Measurements from ENCODE around the gene S1PR3. TPM values are rescaled to one million over a fixed set of nuclear protein-coding genes. Genes with fewer than 3 reads are reported as not detected.

The S1PR3 gene
- total RNA-seq, 5 donors from 2014 or later (not counting 1 experiment from before 2014, with no cell fraction given) = 0.07 to 0.23 (median 0.12) TPM

DNA sequence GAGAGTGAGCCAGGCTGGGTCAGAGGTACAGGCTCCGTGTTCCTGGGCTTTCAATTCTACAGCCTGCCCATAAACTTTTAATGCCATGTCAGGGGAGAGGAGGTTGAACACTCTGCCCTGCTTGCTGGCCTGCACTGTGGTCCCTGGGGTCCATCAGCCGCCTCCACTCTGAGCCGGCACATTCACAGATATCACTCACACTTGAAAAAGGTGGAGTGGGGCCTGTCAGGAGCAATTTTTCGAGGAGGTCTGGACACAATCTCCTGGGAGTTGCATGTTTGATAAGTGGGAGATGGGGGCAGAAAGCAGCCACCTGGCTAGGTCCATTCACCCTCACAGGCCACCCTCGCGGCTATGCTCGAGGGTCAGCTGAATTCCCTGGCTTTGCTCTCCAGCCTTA is 22.9 kb downstream of the S1PR3 start:
- 89% methylated on average over 3 of the region's 7 CpGs for WGBS (ENCODE audit: insufficient coverage)
- H3K4me3 ChIP-seq (ENCODE audit: control insufficient read depth in 1 of 2, extremely low read depth in 1 of 2, low read length in 1 of 2) = no peak overlapping the region
- no peak overlapping the region for H3K27ac ChIP-seq (ENCODE audit: low read length)
- Mint-ChIP-seq H3K4me1 (no peaks in the 10 kb centered on the region), H3K27me3 (peaks cover 13 to 20% of the 10 kb centered on the region in 2 donors), H3K36me3 (no peaks in the 10 kb centered on the region), H3K27ac (no peak overlapping the region), H3K4me3 (no peak overlapping the region), H3K9me3 (no peaks in the 10 kb centered on the region)
- POLR2A ChIA-PET = no interaction called here
- H3K4me1 ChIP-seq (ENCODE audit: control insufficient read depth in 1 of 2, extremely low read depth in 1 of 2, insufficient read depth in 2 of 2, low read length in 2 of 2) = no peaks in the 10 kb centered on the region
- no peak for DNase-seq
- no peaks in the 10 kb centered on the region for H3K9me3 ChIP-seq
- ATAC-seq (replicated peaks in 1 of 4) = no peak
- CTCF ChIA-PET = no interaction called here
- H3K36me3 ChIP-seq (ENCODE audit: control insufficient read depth in 2 of 2, extremely low read depth in 1 of 2, insufficient read depth in 1 of 2, low read length in 1 of 2) = no peaks in the 10 kb centered on the region
- peaks cover 0 to 31% of the 10 kb centered on the region in 2 experiments for H3K27me3 ChIP-seq (replicated peaks in 1 of 2; ENCODE audit: control insufficient read depth in 2 of 2, extremely low read depth in 1 of 2, insufficient read depth in 2 of 2, low read length in 1 of 2)

DNA sequence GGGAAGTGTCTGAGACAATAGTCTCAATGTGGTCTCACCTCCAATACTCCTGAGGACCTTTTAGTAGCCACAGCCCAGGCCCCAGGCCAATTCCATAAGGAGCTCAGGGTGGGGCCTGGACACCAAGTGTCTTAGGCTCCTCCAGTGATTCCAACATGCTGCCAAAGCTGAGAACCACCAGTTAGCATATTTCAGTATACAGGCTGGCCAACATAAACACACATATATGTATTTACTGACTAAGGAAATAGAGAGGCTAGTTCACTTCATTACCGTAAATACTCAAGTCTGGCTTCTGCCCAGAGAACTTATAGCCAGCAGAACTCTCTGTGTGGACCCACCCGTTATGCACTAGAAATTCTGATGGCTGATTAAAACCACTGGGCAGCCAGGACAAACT is 24.1 kb downstream of the S1PR3 start:
- WGBS (ENCODE audit: insufficient coverage) = 79% methylated on average over 2 of the region's 2 CpGs
- POLR2A ChIA-PET = no interaction called here
- Mint-ChIP-seq H3K36me3 (no peaks in the 10 kb centered on the region), H3K4me1 (no peaks in the 10 kb centered on the region), H3K27ac (no peak overlapping the region), H3K4me3 (no peak overlapping the region), H3K27me3 (peaks cover 13 to 18% of the 10 kb centered on the region in 2 donors), H3K9me3 (no peaks in the 10 kb centered on the region)
- H3K9me3 ChIP-seq = no peaks in the 10 kb centered on the region
- H3K27me3 ChIP-seq (replicated peaks in 1 of 2; ENCODE audit: control insufficient read depth in 2 of 2, extremely low read depth in 1 of 2, insufficient read depth in 2 of 2, low read length in 1 of 2) = peaks cover 0 to 32% of the 10 kb centered on the region in 2 experiments
- DNase-seq (no peak), ATAC-seq (replicated peaks in 1 of 4) (no peak)
- no peaks in the 10 kb centered on the region for H3K36me3 ChIP-seq (ENCODE audit: control insufficient read depth in 2 of 2, extremely low read depth in 1 of 2, insufficient read depth in 1 of 2, low read length in 1 of 2)
- H3K27ac ChIP-seq (ENCODE audit: low read length) = no peak overlapping the region
- no peaks in the 10 kb centered on the region for H3K4me1 ChIP-seq (ENCODE audit: control insufficient read depth in 1 of 2, extremely low read depth in 1 of 2, insufficient read depth in 2 of 2, low read length in 2 of 2)
- no peak overlapping the region for H3K4me3 ChIP-seq (ENCODE audit: control insufficient read depth in 1 of 2, extremely low read depth in 1 of 2, low read length in 1 of 2)
- CTCF ChIA-PET = no interaction called here

DNA sequence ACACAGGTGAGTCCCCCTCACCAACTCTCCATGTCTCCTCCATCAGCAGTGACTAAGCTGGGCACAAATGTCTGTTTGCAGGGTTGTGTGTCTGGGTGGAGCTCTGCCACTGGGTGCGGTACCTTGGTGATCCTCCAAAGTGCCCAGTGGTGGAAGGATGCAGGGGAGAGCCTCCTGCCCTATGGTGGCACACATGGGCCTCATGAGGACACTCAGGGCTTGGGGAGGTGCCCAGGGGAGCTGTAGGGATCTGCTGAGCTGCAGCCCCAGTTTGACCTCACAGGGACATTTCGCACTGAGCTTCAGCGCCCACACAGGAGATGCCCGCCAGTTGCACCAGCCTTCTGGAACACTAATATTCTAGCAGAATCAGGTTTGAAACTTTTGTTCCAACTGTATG is 29.5 kb downstream of the S1PR3 start:
- H3K27me3 ChIP-seq (replicated peaks in 1 of 2; ENCODE audit: control insufficient read depth in 2 of 2, extremely low read depth in 1 of 2, insufficient read depth in 2 of 2, low read length in 1 of 2) = peaks cover 0 to 4% of the 10 kb centered on the region in 2 experiments
- no peaks in the 10 kb centered on the region for H3K9me3 Mint-ChIP-seq
- H3K9me3 ChIP-seq = no peaks in the 10 kb centered on the region
- ChIA-PET CTCF (interaction anchor here in 1 of 2 donors (0.6 kb wide), 1 partner anchor 434 kb away, joined by 3 read pairs; no protein-coding TSS in a partner anchor), POLR2A (no interaction called here)
- no peaks in the 10 kb centered on the region for H3K36me3 ChIP-seq (ENCODE audit: control insufficient read depth in 2 of 2, extremely low read depth in 1 of 2, insufficient read depth in 1 of 2, low read length in 1 of 2)
- H3K4me3 Mint-ChIP-seq = no peak overlapping the region
- no peaks in the 10 kb centered on the region for H3K4me1 Mint-ChIP-seq
- H3K36me3 Mint-ChIP-seq = no peaks in the 10 kb centered on the region
- no peak for ATAC-seq (replicated peaks in 1 of 4)
- H3K27ac ChIP-seq (ENCODE audit: low read length) = no peak overlapping the region
- H3K4me1 ChIP-seq (ENCODE audit: control insufficient read depth in 1 of 2, extremely low read depth in 1 of 2, insufficient read depth in 2 of 2, low read length in 2 of 2) = no peaks in the 10 kb centered on the region
- DNase-seq = no peak
- H3K27ac Mint-ChIP-seq = no peak overlapping the region
- no peak overlapping the region for H3K4me3 ChIP-seq (ENCODE audit: control insufficient read depth in 1 of 2, extremely low read depth in 1 of 2, low read length in 1 of 2)
- H3K27me3 Mint-ChIP-seq = peaks cover 3 to 22% of the 10 kb centered on the region in 2 donors
- WGBS (ENCODE audit: insufficient coverage) = 66% methylated on average over 3 of the region's 4 CpGs

DNA sequence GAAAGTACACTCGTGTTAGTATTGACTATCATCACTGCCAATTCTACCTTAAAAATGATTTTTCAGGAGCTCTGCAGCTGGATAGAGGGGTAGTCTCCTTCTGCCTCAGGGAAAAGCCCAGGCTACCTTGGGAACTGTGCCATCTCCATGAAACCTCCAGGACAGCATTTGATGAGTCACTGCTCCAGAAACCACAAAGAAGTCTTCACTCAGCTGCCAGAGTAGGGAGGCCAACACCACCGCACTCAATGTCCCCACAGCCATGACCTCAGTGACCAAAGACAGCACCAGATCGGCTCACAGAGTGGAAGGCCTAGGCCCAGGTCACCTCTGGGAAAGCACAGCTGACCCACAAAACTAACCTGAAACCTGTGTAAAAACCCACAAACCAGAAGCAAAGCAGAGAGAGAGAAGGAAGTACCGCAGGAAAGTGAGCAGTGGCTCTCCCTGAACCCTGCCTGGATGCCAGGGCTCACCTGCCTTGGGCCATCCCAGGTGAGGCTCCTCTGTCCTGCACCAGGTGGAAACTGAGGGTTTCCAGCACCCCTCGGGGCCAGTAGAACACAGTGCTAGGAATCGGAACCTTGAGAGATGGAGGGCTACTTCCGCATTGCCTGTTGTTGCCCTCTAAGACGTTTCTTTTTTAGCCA is 30.0 kb downstream of the S1PR3 start:
- H3K4me1 Mint-ChIP-seq = no peaks in the 10 kb centered on the region
- H3K27ac Mint-ChIP-seq = no peak overlapping the region
- ATAC-seq (replicated peaks in 1 of 4) (no peak), DNase-seq (no peak)
- H3K36me3 Mint-ChIP-seq = no peaks in the 10 kb centered on the region
- H3K27me3 Mint-ChIP-seq = peaks cover 3 to 22% of the 10 kb centered on the region in 2 donors
- H3K9me3 Mint-ChIP-seq = no peaks in the 10 kb centered on the region
- Histone ChIP-seq H3K27ac (ENCODE audit: low read length) (no peak overlapping the region), H3K27me3 (replicated peaks in 1 of 2; ENCODE audit: control insufficient read depth in 2 of 2, extremely low read depth in 1 of 2, insufficient read depth in 2 of 2, low read length in 1 of 2) (peaks cover 0 to 4% of the 10 kb centered on the region in 2 experiments), H3K4me3 (ENCODE audit: control insufficient read depth in 1 of 2, extremely low read depth in 1 of 2, low read length in 1 of 2) (no peak overlapping the region), H3K4me1 (ENCODE audit: control insufficient read depth in 1 of 2, extremely low read depth in 1 of 2, insufficient read depth in 2 of 2, low read length in 2 of 2) (no peaks in the 10 kb centered on the region), H3K9me3 (no peaks in the 10 kb centered on the region), H3K36me3 (ENCODE audit: control insufficient read depth in 2 of 2, extremely low read depth in 1 of 2, insufficient read depth in 1 of 2, low read length in 1 of 2) (no peaks in the 10 kb centered on the region)
- ChIA-PET CTCF (interaction anchor here in 1 of 2 donors (0.6 kb wide), 1 partner anchor 435 kb away, joined by 3 read pairs; no protein-coding TSS in a partner anchor), POLR2A (no interaction called here)
- H3K4me3 Mint-ChIP-seq = no peak overlapping the region
- 80% methylated on average over 4 of the region's 8 CpGs for WGBS (ENCODE audit: insufficient coverage)

DNA sequence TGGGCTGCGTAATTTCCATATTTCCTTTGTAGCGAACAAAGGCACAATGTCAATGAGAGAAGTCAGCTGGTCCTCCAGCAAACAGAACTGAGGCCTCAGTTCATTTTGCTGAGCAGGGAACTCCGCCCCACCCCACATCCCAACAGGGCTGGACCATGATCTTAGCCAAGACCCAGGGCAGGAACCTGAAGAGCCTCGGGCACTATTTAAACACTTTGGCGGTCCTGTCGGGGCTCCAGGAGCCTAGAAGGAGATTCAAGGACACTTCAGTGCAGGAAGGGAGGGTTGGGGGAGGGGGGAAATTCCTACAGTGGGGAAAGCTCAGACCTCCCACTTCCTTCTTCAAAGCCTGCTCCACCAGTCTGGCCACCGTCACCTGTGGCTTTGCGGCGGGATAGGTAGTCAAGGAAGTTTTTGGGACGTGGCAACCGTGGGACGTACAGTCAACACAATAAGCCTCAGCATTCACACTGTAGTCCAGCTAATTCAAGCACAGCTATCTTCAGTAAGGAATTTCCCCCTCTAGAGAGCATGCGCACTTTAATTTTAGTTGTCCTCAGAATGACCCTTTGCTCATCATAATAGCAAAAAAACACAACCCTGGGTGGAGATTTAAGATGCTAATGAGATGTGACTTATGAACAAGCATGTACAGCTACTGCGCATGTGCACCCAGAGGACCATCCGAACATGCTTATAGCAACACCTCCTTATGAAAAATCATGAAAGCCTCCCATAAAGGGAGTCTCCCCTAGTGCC is 30.9 kb downstream of the S1PR3 start:
- Mint-ChIP-seq H3K4me3 (no peak overlapping the region), H3K9me3 (no peaks in the 10 kb centered on the region), H3K4me1 (no peaks in the 10 kb centered on the region), H3K27me3 (peaks cover 8 to 30% of the 10 kb centered on the region in 2 donors), H3K36me3 (no peaks in the 10 kb centered on the region), H3K27ac (no peak overlapping the region)
- DNase-seq (no peak), ATAC-seq (replicated peaks in 1 of 4) (no peak)
- ChIA-PET POLR2A (no interaction called here), CTCF (no interaction called here)
- H3K9me3 ChIP-seq = no peaks in the 10 kb centered on the region
- no peaks in the 10 kb centered on the region for H3K36me3 ChIP-seq (ENCODE audit: control insufficient read depth in 2 of 2, extremely low read depth in 1 of 2, insufficient read depth in 1 of 2, low read length in 1 of 2)
- WGBS (ENCODE audit: insufficient coverage) = 97% methylated on average over 7 of the region's 15 CpGs
- H3K27me3 ChIP-seq (replicated peaks in 1 of 2; ENCODE audit: control insufficient read depth in 2 of 2, extremely low read depth in 1 of 2, insufficient read depth in 2 of 2, low read length in 1 of 2) = peaks cover 0 to 4% of the 10 kb centered on the region in 2 experiments
- no peak overlapping the region for H3K27ac ChIP-seq (ENCODE audit: low read length)
- H3K4me1 ChIP-seq (ENCODE audit: control insufficient read depth in 1 of 2, extremely low read depth in 1 of 2, insufficient read depth in 2 of 2, low read length in 2 of 2) = no peaks in the 10 kb centered on the region
- no peak overlapping the region for H3K4me3 ChIP-seq (ENCODE audit: control insufficient read depth in 1 of 2, extremely low read depth in 1 of 2, low read length in 1 of 2)

DNA sequence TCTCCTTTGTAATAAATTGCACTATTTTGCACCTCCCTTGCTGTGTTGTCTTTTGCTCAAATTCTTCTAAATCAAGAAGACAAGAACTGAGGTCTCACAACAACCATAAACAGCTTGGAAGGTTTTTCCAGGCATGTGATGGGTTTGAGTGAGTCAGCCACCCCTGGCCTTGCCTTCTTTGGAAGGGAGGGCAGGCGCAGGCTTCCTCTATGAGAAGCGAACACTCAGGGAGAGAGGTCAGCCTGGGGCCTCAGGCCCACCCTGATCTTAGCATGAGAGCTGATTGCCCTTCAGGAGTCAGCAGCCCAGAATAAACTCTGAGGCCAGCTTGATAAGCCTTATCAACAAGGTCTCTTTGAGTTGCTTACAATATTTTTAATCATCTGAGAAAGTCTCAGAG is 31.6 kb downstream of the S1PR3 start:
- no peaks in the 10 kb centered on the region for H3K4me1 ChIP-seq (ENCODE audit: control insufficient read depth in 1 of 2, extremely low read depth in 1 of 2, insufficient read depth in 2 of 2, low read length in 2 of 2)
- POLR2A ChIA-PET = no interaction called here
- Mint-ChIP-seq H3K4me3 (no peak overlapping the region), H3K9me3 (no peaks in the 10 kb centered on the region), H3K27me3 (peaks cover 8 to 31% of the 10 kb centered on the region in 2 donors), H3K27ac (no peak overlapping the region), H3K36me3 (no peaks in the 10 kb centered on the region), H3K4me1 (no peaks in the 10 kb centered on the region)
- H3K27me3 ChIP-seq (replicated peaks in 1 of 2; ENCODE audit: control insufficient read depth in 2 of 2, extremely low read depth in 1 of 2, insufficient read depth in 2 of 2, low read length in 1 of 2) = peaks cover 0 to 7% of the 10 kb centered on the region in 2 experiments
- DNase-seq (no peak), ATAC-seq (replicated peaks in 1 of 4) (no peak)
- no peaks in the 10 kb centered on the region for H3K9me3 ChIP-seq
- CTCF ChIA-PET = no interaction called here
- no peaks in the 10 kb centered on the region for H3K36me3 ChIP-seq (ENCODE audit: control insufficient read depth in 2 of 2, extremely low read depth in 1 of 2, insufficient read depth in 1 of 2, low read length in 1 of 2)
- WGBS (ENCODE audit: insufficient coverage) = 80% methylated on average over 2 of the region's 2 CpGs
- H3K27ac ChIP-seq (ENCODE audit: low read length) = no peak overlapping the region
- H3K4me3 ChIP-seq (ENCODE audit: control insufficient read depth in 1 of 2, extremely low read depth in 1 of 2, low read length in 1 of 2) = no peak overlapping the region
